HEK293T (cell line): Measurements from ENCODE around the gene MRPL55.

Experiments used
- ARNT ChIP-seq: fragments of 450-650 bp; IDR thresholded peaks from 2 replicates; pipeline ENCODE4 v1.6.1; 2017; ENCODE audit warnings: mild to moderate bottlenecking
- BHLHE40 ChIP-seq: fragments of 450-650 bp; IDR thresholded peaks from 2 replicates; pipeline ENCODE4 v1.6.1; 2016; ENCODE audit warnings: mild to moderate bottlenecking, moderate library complexity, borderline replicate concordance
- CTBP1 ChIP-seq: fragments of 450-650 bp; IDR thresholded peaks from 2 replicates; pipeline ENCODE4 v1.6.1; 2016; ENCODE audit warnings: borderline replicate concordance
- ELF4 ChIP-seq: fragments of 450-650 bp; IDR thresholded peaks from 2 replicates; pipeline ENCODE4 v1.6.1; 2017; ENCODE audit warnings: antibody characterized with exemption
- FOXA1 ChIP-seq: fragments of 450-650 bp; IDR thresholded peaks from 2 replicates; pipeline ENCODE4 v1.6.1; 2016; ENCODE audit warnings: mild to moderate bottlenecking
- FOXK2 ChIP-seq: fragments of 450-650 bp; IDR thresholded peaks from 2 replicates; pipeline ENCODE4 v1.6.1; 2016; ENCODE audit warnings: mild to moderate bottlenecking
- FOXM1 ChIP-seq: fragments of 450-650 bp; IDR thresholded peaks from 2 replicates; pipeline ENCODE4 v1.6.1; 2017; ENCODE audit warnings: mild to moderate bottlenecking, borderline replicate concordance
- LEF1 ChIP-seq: fragments of 450-650 bp; IDR thresholded peaks from 2 replicates; pipeline ENCODE4 v1.6.1; 2017; ENCODE audit warnings: mild to moderate bottlenecking, borderline replicate concordance
- NFRKB ChIP-seq: fragments of 450-650 bp; IDR thresholded peaks from 2 replicates; pipeline ENCODE4 v1.6.1; 2016; ENCODE audit warnings: mild to moderate bottlenecking, moderate library complexity
- SP1 ChIP-seq: fragments of 450-650 bp; IDR thresholded peaks from 2 replicates; pipeline ENCODE4 v1.6.1; 2017
- SUZ12 ChIP-seq: fragments of 450-650 bp; IDR thresholded peaks from 2 replicates; pipeline ENCODE4 v1.6.1; 2016; ENCODE audit warnings: mild to moderate bottlenecking
- TARDBP ChIP-seq: fragments of 450-650 bp; IDR thresholded peaks from 2 replicates; pipeline ENCODE4 v1.6.1; 2016
- ZNF384 ChIP-seq: fragments of 450-650 bp; IDR thresholded peaks from 2 replicates; pipeline ENCODE4 v1.6.1; 2016
- TF ChIP-seq, protein P1 (sequence below): fragments of 450-650 bp; IDR thresholded peaks from 2 replicates; pipeline ENCODE4 v1.6.1; 2016

DNA sequence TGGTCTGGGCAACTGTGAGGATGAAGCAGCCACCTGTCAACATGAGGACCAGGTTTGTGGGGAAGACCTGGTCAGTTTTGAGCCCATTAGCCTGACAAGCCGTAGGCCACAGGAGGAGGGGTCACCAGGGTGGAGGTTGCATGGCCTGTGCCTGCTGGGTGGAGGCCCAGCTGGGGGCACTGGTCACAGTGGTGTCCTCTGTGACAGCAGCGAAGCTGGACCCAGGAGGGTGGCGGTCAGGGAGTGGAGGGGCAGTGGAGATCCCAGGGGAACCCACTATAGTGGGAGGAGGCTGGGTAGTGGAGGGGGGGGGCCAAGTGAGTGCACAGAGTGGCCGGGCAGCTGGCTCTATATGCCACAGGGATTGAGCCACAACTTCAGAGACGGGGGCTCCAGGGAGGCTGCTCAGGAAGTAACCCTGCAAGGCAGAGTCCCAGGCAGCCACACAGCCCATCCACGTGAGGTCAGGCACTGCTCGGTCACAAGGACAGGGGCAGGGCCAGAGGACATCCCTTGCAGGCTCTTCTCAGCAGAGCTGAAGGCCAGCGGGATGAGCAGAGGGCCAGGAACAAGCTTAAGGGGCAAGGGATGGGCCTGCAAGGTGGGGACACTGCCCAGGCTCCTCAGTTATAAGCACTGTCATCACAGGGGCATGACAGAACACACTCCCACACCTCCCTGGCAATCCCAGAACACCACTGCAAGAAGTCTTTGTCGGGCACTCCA, 3.7 kb downstream of the MRPL55 start:
- no peak for TF ChIP-seq ZNF384
- TF ChIP-seq SUZ12: no peak
- TF ChIP-seq FOXK2: no peak
- TF ChIP-seq NFRKB: no peak
- no peak for TF ChIP-seq CTBP1
- no peak for TF ChIP-seq BHLHE40
- no peak for TF ChIP-seq FOXA1
- no peak for TF ChIP-seq ARNT
- TF ChIP-seq TARDBP: no peak
- no peak for TF ChIP-seq LEF1
- no peak for TF ChIP-seq FOXM1
- TF ChIP-seq SP1: no peak
- TF ChIP-seq, protein P1, sequence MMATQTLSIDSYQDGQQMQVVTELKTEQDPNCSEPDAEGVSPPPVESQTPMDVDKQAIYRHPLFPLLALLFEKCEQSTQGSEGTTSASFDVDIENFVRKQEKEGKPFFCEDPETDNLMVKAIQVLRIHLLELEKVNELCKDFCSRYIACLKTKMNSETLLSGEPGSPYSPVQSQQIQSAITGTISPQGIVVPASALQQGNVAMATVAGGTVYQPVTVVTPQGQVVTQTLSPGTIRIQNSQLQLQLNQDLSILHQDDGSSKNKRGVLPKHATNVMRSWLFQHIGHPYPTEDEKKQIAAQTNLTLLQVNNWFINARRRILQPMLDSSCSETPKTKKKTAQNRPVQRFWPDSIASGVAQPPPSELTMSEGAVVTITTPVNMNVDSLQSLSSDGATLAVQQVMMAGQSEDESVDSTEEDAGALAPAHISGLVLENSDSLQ: no peak
- TF ChIP-seq ELF4: no peak
